Esophagus muscularis mucosa (tissue), 4 donors: ENCODE measurements around the gene GRID1.

ENCODE experiments used
- CTCF ChIP-seq, 3 experiments: fragments of 200-600 bp in 2 of 3; fragments of 450-650 bp in 1 of 3; sonication (generic) in 2 of 3; IDR thresholded peaks; one replicate each; pipeline ENCODE4 v1.5.1; 2017 to 2019; ENCODE audit warnings: antibody characterized with exemption in 3 of 3, mild to moderate bottlenecking in 2 of 3, moderate library complexity in 1 of 3
- EP300 ChIP-seq: sonication (generic); formaldehyde crosslinking; IDR thresholded peaks from one replicate; pipeline ENCODE4 v1.6.1; 2017; ENCODE audit warnings: antibody characterized with exemption
- POLR2A ChIP-seq: fragments of 450-650 bp; IDR thresholded peaks from one replicate; pipeline ENCODE4 v1.6.1; 2017; ENCODE audit warnings: antibody characterized with exemption, moderate library complexity, mild to moderate bottlenecking, low read depth

GRCh38 chr10:86064931-86065662 lies 301.5 kb downstream of the GRID1 start:
- no peak for TF ChIP-seq CTCF (IDR thresholded peaks at IDR 0.05)
- no peak for TF ChIP-seq POLR2A
- no peak for TF ChIP-seq EP300
